LNCaP clone FGC (cell line): Measurements from ENCODE around the gene HTT.

ENCODE experiments used
- DNase-seq: peaks from one replicate; pipeline ENCODE4 v3.0.0-alpha.2; 2011; ENCODE audit warnings: low read depth
- H3K4me3 ChIP-seq: 2 replicates; pipeline ENCODE4 v1.5.1; 2011; ENCODE audit warnings: mild to moderate bottlenecking, low read depth, low read length, control low read depth
- CTCF ChIP-seq: IDR thresholded peaks from 2 replicates; pipeline ENCODE4 v1.5.1; 2012; ENCODE audit warnings: mild to moderate bottlenecking; ENCODE audit not compliant: control insufficient read depth, insufficient read depth; ENCODE audit errors: extremely low read depth

Gene HTT

GRCh38 chr4:3225071-3225850, 150.8 kb downstream of the HTT start:
- TF ChIP-seq CTCF, result no peak
- H3K4me3 ChIP-seq, result no peak overlapping the region
- DNase-seq, result no peak

- no peak for DNase-seq
- no peak overlapping the region for H3K4me3 ChIP-seq
- no peak for TF ChIP-seq CTCF
These were observed 151.5 kb downstream of the HTT start for GRCh38 chr4:3225936-3226335.

GRCh38 chr4:3226467-3226866, 152.0 kb downstream of the HTT start:
- no peak for TF ChIP-seq CTCF
- DNase-seq, result peak; percentile 71
- H3K4me3 ChIP-seq, result no peak overlapping the region

- DNase-seq, result no peak
- TF ChIP-seq CTCF, result no peak
These were observed 152.5 kb downstream of the HTT start for GRCh38 chr4:3226944-3227343.

GRCh38 chr4:3227878-3228675, 153.6 kb downstream of the HTT start:
- no peak overlapping the region for H3K4me3 ChIP-seq
- DNase-seq, result no peak
- TF ChIP-seq CTCF, result no peak

More at GRCh38 chr4:3226944-3227343, 152.5 kb downstream of the HTT start:
- no peak overlapping the region for H3K4me3 ChIP-seq

- H3K4me3 ChIP-seq, result no peak overlapping the region
- DNase-seq, result no peak
- no peak for TF ChIP-seq CTCF
These were observed 154.4 kb downstream of the HTT start for GRCh38 chr4:3228881-3229280.

GRCh38 chr4:3229328-3229727, 154.8 kb downstream of the HTT start:
- no peak overlapping the region for H3K4me3 ChIP-seq
- DNase-seq, result no peak
- no peak for TF ChIP-seq CTCF
